ENCODE data around the gene TNFAIP6.

TNFAIP6 gene

DNA sequence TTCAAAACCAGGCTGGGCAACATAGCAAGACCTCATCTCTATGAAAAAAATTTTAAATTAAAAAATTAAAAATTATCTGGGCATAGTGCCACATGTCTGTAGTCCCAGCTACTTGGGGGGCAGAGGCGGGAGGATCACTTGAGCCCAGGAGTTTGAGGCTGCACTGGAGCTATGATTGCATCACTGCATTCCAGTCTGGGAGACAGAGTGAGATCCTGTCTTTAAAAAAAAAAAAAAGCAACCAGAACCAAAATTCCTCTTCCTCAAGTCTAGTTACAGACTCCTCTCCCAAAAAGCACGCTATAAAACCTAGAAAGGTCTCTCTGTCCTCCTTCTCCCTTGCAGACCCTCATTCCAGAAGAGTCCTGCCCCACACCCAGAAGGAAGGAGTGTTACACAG, 23.9 kb downstream of the TNFAIP6 start:
- DNase-seq (ENCODE audit: insufficient read length, low spot score), result no peak
- FAIRE-seq, result no peak
- TF ChIP-seq, protein P1, sequence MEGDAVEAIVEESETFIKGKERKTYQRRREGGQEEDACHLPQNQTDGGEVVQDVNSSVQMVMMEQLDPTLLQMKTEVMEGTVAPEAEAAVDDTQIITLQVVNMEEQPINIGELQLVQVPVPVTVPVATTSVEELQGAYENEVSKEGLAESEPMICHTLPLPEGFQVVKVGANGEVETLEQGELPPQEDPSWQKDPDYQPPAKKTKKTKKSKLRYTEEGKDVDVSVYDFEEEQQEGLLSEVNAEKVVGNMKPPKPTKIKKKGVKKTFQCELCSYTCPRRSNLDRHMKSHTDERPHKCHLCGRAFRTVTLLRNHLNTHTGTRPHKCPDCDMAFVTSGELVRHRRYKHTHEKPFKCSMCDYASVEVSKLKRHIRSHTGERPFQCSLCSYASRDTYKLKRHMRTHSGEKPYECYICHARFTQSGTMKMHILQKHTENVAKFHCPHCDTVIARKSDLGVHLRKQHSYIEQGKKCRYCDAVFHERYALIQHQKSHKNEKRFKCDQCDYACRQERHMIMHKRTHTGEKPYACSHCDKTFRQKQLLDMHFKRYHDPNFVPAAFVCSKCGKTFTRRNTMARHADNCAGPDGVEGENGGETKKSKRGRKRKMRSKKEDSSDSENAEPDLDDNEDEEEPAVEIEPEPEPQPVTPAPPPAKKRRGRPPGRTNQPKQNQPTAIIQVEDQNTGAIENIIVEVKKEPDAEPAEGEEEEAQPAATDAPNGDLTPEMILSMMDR (IDR thresholded peaks at IDR 0.05; ENCODE audit: insufficient read depth, missing control alignments), result no peak

DNA sequence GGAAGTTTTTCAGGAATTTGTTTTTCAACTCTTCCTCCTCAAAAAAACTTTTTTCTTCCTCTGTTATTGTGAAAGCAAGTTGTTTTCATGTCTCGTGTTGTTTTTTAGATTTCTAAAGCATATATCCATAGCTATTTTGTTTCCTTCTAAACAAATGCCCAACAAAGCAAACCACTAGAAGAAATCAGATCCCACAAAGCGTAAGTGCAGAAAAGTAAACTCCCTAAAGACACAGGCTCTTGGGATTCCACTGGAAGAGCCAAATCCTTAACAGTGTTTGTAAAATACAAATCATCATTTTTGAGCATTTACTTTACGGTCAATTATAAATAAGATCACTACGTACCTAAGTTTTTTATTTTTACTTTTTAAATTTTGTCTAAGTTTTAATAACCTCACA, 30.6 kb downstream of the TNFAIP6 start:
- TF ChIP-seq, protein P1 (IDR thresholded peaks at IDR 0.05; ENCODE audit: insufficient read depth, missing control alignments), result no peak
- no peak for DNase-seq (ENCODE audit: insufficient read length, low spot score)
- FAIRE-seq, result no peak

DNA sequence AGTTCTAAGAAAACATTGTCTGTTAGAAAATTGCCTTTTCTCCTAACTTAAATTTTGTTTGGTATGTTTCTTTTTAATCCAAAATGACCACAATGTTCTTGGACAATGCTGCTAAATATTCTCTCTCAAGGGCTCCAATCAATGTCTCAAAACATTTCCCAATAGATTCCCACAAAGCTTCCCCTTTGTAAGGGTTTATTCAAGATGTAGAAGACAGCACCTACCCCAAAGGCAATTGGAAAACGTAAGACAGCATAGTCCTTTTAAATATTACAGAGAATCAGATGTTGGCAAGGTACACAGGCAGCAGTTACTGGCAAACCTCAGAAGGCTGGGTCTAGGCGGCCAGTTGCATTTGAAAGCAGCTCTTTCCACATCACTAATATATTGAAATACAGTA, 34.0 kb downstream of the TNFAIP6 start:
- FAIRE-seq (no peak), DNase-seq (ENCODE audit: insufficient read length, low spot score) (no peak)
- TF ChIP-seq, protein P1 (IDR thresholded peaks at IDR 0.05; ENCODE audit: insufficient read depth, missing control alignments), result no peak

DNA sequence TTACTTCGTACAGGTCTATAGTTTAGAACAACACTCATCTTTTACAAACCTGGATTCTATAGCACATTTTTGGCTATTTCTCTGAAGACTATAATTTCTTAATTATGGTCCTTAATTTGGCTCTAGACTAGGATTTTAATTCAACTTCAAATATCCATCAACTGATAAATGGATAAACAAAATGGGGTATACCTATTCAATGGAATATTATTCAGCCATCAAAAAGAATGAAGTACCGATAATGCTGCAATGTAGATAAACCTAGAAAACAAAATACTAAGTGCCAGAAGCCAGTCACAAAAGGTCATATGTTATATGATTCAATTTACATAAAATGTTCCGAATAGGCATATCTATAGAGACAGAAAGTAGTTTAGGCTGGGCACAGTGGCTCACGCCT, 37.1 kb downstream of the TNFAIP6 start:
- no peak for DNase-seq (ENCODE audit: insufficient read length, low spot score)
- TF ChIP-seq, protein P1 (IDR thresholded peaks at IDR 0.05; ENCODE audit: insufficient read depth, missing control alignments), result no peak
- peak; percentile 6 for FAIRE-seq

DNA sequence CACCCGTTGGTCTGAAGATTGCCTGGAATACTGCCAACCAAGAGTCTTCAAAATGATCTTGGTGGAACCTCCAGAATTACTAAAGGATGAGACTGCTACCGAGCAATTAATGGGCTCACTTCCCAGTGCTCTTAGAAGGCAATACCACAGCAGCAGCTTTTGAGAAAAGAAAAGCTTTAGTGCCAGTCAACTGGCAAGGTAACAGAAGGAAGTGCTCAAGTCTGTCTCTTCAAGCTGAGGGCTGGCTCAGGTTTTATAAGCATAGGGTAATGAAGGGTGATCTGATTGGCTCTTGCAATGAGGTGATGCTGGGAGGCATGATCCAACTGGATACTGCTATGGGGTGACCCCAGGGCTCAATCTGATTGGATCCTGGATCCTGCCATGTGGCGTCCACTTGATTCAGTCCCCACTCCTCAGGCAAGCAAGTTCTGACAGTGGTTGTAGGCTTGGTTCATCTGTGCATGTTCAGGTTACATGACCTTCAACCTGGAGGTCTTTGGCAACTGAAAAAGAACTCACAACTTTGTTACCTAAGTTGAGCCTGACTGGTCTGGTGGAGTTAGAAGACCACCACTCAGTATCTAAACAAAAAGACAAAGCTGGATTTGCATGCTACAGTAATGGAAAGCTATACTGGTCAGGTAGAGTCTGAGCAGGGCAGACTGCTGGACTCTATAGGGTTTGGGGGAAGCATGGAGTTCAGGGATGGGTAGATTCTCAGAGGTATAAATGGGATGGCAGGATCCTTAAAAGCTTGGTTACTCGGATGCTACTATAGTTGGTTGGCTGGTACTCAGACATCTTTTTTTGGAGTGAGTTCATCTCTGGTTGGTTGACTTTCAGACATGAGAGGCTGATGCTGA, 38.4 kb downstream of the TNFAIP6 start:
- TF ChIP-seq, protein P1 (IDR thresholded peaks at IDR 0.05; ENCODE audit: insufficient read depth, missing control alignments), result no peak
- no peak for FAIRE-seq
- DNase-seq (ENCODE audit: insufficient read length, low spot score), result no peak

DNA sequence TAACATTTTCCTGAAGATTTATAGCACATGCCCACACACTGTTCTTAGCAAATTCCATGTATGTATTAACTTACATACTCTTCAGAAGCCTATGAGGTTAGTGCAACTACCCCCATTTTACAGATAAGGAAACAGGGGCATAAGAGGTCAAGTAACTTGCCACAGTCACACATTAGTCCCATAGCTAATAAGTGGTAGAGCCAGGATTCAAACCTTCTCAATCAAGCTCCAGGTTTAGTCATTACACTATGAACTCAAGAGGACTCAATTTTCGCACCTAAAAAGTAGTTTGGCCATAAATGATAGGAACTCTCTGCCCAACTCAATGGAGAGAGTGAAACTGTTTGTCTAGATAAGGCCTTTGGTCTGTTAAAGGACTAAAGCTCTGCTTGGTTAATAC, 42.6 kb downstream of the TNFAIP6 start:
- TF ChIP-seq, protein P1 (IDR thresholded peaks at IDR 0.05; ENCODE audit: insufficient read depth, missing control alignments), result no peak
- no peak for FAIRE-seq
- no peak for DNase-seq (ENCODE audit: insufficient read length, low spot score)

DNA sequence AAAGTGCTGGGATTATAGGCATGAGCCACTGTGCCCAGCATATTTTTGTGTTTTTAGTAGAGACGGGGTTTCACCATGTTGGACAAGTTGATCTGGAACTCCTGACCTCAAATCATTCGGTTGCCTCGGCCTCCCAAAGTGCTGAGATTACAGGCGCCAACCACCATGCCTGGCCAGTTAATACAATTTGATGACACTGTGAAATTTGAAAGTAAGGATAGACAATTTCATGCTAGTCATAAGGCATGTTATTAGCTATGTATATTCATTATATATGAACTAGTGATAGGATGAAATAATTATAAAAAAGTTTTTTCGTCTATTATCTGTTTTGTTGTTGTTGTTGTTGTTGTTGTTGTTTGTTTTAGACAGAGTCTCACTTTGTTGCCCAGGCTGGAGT, 43.8 kb downstream of the TNFAIP6 start:
- FAIRE-seq (no peak), DNase-seq (ENCODE audit: insufficient read length, low spot score) (no peak)
- TF ChIP-seq, protein P1 (IDR thresholded peaks at IDR 0.05; ENCODE audit: insufficient read depth, missing control alignments), result no peak
